ENCODE measurements around the gene CDKAL1.

The CDKAL1 gene

DNA sequence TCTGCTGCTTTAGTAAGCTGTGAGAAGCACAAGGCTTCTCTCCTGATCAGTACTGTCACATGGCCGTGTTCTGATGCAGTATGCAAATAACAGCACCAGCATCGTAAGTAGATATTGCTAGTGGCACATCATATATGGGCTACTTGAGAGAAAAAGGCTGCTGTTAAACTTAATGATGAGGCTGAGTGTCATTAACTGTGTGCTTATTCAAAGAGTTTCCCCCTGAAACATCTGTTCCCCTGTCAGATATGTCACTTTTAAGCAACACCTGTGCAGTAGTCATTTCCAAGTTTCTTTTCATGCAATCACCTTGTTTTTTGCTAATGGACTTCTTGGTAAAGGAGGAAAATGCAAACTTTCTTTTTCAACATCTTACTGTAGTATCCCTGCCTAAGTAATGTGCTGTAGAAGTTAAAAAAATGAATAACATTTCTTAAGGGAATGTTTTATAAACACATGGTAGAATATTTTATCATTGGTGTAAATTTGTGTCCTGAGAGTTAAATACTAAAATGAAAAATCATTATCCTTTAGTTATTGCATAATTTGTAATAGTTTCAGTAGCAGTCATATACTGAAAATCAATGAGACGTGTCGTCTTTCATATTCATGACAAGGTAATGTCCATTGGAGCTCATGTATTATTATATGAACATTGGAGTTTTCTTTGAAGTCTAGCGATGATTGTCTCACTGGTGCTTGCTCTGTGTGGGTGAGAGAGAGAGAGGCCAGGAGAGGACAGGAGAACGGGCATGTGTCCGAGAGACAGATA lies 366.3 kb downstream of the CDKAL1 start:
- no peak for DNase-seq

DNA sequence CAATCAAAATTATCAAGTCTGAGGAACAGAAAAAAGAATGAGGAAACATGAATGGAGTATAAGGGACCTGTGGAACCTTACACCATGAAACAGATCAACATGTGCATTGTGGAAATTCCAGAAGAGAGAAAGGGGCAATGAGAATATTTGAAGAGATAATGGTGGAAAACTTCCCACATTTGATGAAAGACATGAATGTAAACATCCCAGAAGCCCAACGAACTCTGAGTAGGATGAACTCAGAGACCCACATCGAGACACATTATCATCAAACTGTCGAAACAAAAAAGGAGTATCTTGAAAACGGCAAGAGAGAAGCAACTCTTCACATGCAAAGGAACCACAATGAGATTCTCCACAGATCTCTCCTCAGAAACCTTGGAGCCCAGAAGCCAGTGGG lies 371.1 kb downstream of the CDKAL1 start:
- no peaks in the 10 kb centered on the region for H4K20me1 ChIP-seq (ENCODE audit: insufficient read depth, low read length)
- TF ChIP-seq EZH2 (optimal IDR thresholded peaks at IDR 0.05; ENCODE audit: low read depth, low read length): no peak
- TF ChIP-seq, protein P1, sequence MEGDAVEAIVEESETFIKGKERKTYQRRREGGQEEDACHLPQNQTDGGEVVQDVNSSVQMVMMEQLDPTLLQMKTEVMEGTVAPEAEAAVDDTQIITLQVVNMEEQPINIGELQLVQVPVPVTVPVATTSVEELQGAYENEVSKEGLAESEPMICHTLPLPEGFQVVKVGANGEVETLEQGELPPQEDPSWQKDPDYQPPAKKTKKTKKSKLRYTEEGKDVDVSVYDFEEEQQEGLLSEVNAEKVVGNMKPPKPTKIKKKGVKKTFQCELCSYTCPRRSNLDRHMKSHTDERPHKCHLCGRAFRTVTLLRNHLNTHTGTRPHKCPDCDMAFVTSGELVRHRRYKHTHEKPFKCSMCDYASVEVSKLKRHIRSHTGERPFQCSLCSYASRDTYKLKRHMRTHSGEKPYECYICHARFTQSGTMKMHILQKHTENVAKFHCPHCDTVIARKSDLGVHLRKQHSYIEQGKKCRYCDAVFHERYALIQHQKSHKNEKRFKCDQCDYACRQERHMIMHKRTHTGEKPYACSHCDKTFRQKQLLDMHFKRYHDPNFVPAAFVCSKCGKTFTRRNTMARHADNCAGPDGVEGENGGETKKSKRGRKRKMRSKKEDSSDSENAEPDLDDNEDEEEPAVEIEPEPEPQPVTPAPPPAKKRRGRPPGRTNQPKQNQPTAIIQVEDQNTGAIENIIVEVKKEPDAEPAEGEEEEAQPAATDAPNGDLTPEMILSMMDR (IDR thresholded peaks at IDR 0.05; ENCODE audit: low read length): no peak
- no peak for TF ChIP-seq EZH2phosphoT487 (IDR thresholded peaks at IDR 0.05; ENCODE audit: low read length)
- H3K27ac ChIP-seq (ENCODE audit: low read length): no peak overlapping the region
- no peaks in the 10 kb centered on the region for H3K79me2 ChIP-seq (ENCODE audit: low read length)
- no peaks in the 10 kb centered on the region for H3K27me3 ChIP-seq (replicated peaks; ENCODE audit: insufficient read depth, low read length)
- no peaks in the 10 kb centered on the region for H3F3A ChIP-seq (ENCODE audit: insufficient read depth, low read length)
- H3K4me1 ChIP-seq (ENCODE audit: low read length): no peaks in the 10 kb centered on the region
- DNase-seq: no peak
- H2AFZ ChIP-seq (ENCODE audit: low read length): no peak overlapping the region
- no peaks in the 10 kb centered on the region for H3K36me3 ChIP-seq (replicated peaks; ENCODE audit: insufficient read depth, low read length)
- no peak overlapping the region for H3K4me2 ChIP-seq (ENCODE audit: low read depth, low read length)
- H3K9me3 ChIP-seq (replicated peaks; ENCODE audit: insufficient read depth, low read length): no peaks in the 10 kb centered on the region
- H3K9ac ChIP-seq (ENCODE audit: low read length): no peak overlapping the region
- H3K9me2 ChIP-seq (replicated peaks; ENCODE audit: insufficient read depth, low read length): no peaks in the 10 kb centered on the region; the same call in 1 of the 2 replicates
- no peak overlapping the region for H3K4me3 ChIP-seq (ENCODE audit: low read length)

More for the DNA sequence above, 366.3 kb downstream of the CDKAL1 start:
- Histone ChIP-seq H3K4me3 (ENCODE audit: low read length) (no peak overlapping the region), H3K4me1 (ENCODE audit: low read length) (no peaks in the 10 kb centered on the region), H3F3A (ENCODE audit: insufficient read depth, low read length) (no peaks in the 10 kb centered on the region), H3K9me3 (replicated peaks; ENCODE audit: insufficient read depth, low read length) (no peaks in the 10 kb centered on the region), H3K9me2 (replicated peaks; ENCODE audit: insufficient read depth, low read length) (no peaks in the 10 kb centered on the region; the same call in 1 of the 2 replicates), H2AFZ (ENCODE audit: low read length) (no peak overlapping the region), H3K79me2 (ENCODE audit: low read length) (no peaks in the 10 kb centered on the region), H3K9ac (ENCODE audit: low read length) (no peak overlapping the region), H3K27ac (ENCODE audit: low read length) (no peak overlapping the region), H3K4me2 (ENCODE audit: low read depth, low read length) (no peak overlapping the region), H3K27me3 (replicated peaks; ENCODE audit: insufficient read depth, low read length) (no peaks in the 10 kb centered on the region), H3K36me3 (replicated peaks; ENCODE audit: insufficient read depth, low read length) (no peaks in the 10 kb centered on the region), H4K20me1 (ENCODE audit: insufficient read depth, low read length) (no peaks in the 10 kb centered on the region)
- TF ChIP-seq EZH2phosphoT487 (IDR thresholded peaks at IDR 0.05; ENCODE audit: low read length) (no peak), EZH2 (optimal IDR thresholded peaks at IDR 0.05; ENCODE audit: low read depth, low read length) (no peak)
- TF ChIP-seq, protein P1 (IDR thresholded peaks at IDR 0.05; ENCODE audit: low read length): no peak

DNA sequence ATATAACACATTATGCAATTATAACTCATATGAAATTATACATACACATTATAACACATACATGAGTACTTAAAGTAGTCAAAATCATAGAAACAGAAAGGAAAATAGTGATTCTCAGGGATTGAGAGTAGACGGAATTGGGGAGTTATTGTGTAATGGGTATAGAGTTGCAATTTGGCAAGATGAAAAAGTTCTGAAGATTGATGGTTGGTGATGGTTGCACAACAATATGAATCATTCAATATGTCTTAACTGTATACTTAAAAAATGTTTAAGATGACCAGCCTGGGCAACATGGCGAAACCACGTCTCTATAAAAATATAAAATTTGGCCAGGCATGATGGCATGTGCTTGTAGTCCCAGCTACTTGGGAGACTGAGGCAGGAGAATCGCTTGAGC lies 372.7 kb downstream of the CDKAL1 start:
- no peaks in the 10 kb centered on the region; the same call in 1 of the 2 replicates for H3K9me2 ChIP-seq (replicated peaks; ENCODE audit: insufficient read depth, low read length)
- no peaks in the 10 kb centered on the region for H4K20me1 ChIP-seq (ENCODE audit: insufficient read depth, low read length)
- H2AFZ ChIP-seq (ENCODE audit: low read length): no peak overlapping the region
- no peak overlapping the region for H3K9ac ChIP-seq (ENCODE audit: low read length)
- H3K4me1 ChIP-seq (ENCODE audit: low read length): no peaks in the 10 kb centered on the region
- no peak overlapping the region for H3K27ac ChIP-seq (ENCODE audit: low read length)
- DNase-seq: no peak
- H3K36me3 ChIP-seq (replicated peaks; ENCODE audit: insufficient read depth, low read length): no peaks in the 10 kb centered on the region
- H3K27me3 ChIP-seq (replicated peaks; ENCODE audit: insufficient read depth, low read length): no peaks in the 10 kb centered on the region
- H3K4me3 ChIP-seq (ENCODE audit: low read length): no peak overlapping the region
- no peak overlapping the region for H3K4me2 ChIP-seq (ENCODE audit: low read depth, low read length)
- no peaks in the 10 kb centered on the region for H3K9me3 ChIP-seq (replicated peaks; ENCODE audit: insufficient read depth, low read length)
- TF ChIP-seq EZH2 (optimal IDR thresholded peaks at IDR 0.05; ENCODE audit: low read depth, low read length) (no peak), EZH2phosphoT487 (IDR thresholded peaks at IDR 0.05; ENCODE audit: low read length) (no peak)
- TF ChIP-seq, protein P1 (IDR thresholded peaks at IDR 0.05; ENCODE audit: low read length): no peak
- H3F3A ChIP-seq (ENCODE audit: insufficient read depth, low read length): no peaks in the 10 kb centered on the region
- no peaks in the 10 kb centered on the region for H3K79me2 ChIP-seq (ENCODE audit: low read length)
